ENCODE data around the gene DEPDC5.

Gene DEPDC5

DNA sequence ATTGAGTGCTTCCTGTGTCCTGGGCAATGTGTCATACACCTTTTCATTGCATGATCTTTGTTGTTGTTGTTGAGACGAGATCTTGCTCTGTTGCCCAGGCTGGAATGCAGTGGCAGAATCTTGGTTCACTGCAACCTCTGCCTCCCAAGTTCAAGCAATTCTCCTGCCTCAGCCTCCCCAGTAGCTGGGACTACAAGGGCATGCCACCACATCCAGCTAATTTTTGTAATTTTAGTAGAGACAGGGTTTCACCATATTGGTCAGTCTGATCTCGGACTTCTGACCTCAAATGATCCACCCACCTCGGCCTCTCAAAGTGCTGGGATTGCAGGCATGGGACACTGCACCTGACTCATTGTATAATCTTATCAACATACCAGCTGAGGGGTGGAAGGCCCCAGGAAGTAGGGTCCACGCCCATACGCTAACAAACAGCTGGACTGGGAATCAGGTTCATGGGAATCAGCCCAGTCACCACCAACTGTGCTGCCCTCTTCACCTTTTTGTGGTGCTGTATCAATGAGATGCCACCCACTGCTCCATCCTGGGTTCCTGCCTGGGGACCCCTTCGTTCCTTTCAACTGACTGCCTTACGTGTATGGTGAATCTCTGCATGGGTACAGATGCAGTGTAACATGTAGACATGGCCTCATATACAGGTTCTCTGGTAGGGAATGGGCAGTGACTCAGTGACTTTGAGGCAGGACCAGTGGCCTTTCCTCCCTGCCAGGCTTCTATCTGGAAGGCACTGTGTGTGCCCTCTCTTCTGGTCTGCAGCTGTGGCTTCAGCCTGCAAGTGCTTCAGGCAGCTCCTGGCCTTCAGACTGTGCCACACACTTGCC is 158.0 kb downstream of the DEPDC5 start:
- H3K9me3 ChIP-seq (ENCODE audit: control insufficient read depth, insufficient read depth, low read length): no peaks in the 10 kb centered on the region
- no peak overlapping the region for H3K27ac ChIP-seq (ENCODE audit: low read depth, low read length)
- no peaks in the 10 kb centered on the region for H3K4me1 ChIP-seq (ENCODE audit: control insufficient read depth, insufficient read depth, low read length)
- no peak overlapping the region for H3K4me3 ChIP-seq (ENCODE audit: low read depth, low read length)
- H3K27me3 ChIP-seq (ENCODE audit: control insufficient read depth, insufficient read depth, low read length): no peaks in the 10 kb centered on the region
- no peak overlapping the region for H3K9ac ChIP-seq (ENCODE audit: low read depth, low read length)
- no peaks in the 10 kb centered on the region for H3K36me3 ChIP-seq (ENCODE audit: control insufficient read depth, insufficient read depth, low read length)

DNA sequence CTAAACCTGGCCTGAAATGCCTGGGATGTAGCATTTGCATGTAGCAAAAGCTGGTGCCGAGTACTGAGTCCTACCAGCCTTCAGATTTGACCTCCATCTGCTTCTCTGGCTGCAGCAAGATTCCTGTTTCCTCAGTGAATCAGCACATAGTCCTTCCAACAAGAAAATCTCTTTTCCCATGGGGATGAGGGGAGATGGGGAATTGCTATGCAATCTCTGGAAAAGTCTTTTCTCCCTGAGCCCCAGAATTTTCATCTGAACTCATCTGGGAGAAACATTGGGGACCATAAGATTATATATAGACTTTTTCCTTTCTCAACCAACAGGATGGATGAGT is 158.6 kb downstream of the DEPDC5 start:
- Histone ChIP-seq H3K27ac (ENCODE audit: low read depth, low read length) (no peak overlapping the region), H3K36me3 (ENCODE audit: control insufficient read depth, insufficient read depth, low read length) (no peaks in the 10 kb centered on the region)

DNA sequence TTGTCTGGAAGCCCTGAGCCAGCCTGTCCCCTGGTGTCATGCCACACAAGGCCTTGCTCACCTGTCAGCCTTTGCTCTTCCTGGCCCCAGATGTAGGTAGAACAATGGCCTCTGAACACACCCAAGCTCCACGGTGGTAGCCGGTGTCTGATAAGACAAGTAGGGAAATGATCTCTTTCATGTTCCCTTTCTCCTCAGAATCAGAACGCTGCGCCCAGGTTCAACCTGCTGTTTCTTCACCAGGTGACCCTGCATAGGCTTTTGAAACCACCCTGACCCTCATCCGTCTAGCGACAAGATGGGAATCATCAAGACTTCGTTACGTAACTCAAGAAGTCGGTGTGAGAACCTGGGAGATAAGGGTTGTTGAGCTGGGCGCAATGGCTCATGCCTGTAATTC is 161.8 kb downstream of the DEPDC5 start:
- H3K4me3 ChIP-seq (ENCODE audit: low read depth, low read length): no peak overlapping the region
- no peaks in the 10 kb centered on the region for H3K36me3 ChIP-seq (ENCODE audit: control insufficient read depth, insufficient read depth, low read length)
- no peak overlapping the region for H3K9ac ChIP-seq (ENCODE audit: low read depth, low read length)
- no peak overlapping the region for H3K27ac ChIP-seq (ENCODE audit: low read depth, low read length)
- no peaks in the 10 kb centered on the region for H3K9me3 ChIP-seq (ENCODE audit: control insufficient read depth, insufficient read depth, low read length)
- H3K4me1 ChIP-seq (ENCODE audit: control insufficient read depth, insufficient read depth, low read length): no peaks in the 10 kb centered on the region
- no peaks in the 10 kb centered on the region for H3K27me3 ChIP-seq (ENCODE audit: control insufficient read depth, insufficient read depth, low read length)

More for the DNA sequence above, 158.6 kb downstream of the DEPDC5 start:
- Histone ChIP-seq H3K27me3 (ENCODE audit: control insufficient read depth, insufficient read depth, low read length) (no peaks in the 10 kb centered on the region), H3K9me3 (ENCODE audit: control insufficient read depth, insufficient read depth, low read length) (no peaks in the 10 kb centered on the region), H3K4me3 (ENCODE audit: low read depth, low read length) (no peak overlapping the region), H3K9ac (ENCODE audit: low read depth, low read length) (no peak overlapping the region), H3K4me1 (ENCODE audit: control insufficient read depth, insufficient read depth, low read length) (no peaks in the 10 kb centered on the region)

DNA sequence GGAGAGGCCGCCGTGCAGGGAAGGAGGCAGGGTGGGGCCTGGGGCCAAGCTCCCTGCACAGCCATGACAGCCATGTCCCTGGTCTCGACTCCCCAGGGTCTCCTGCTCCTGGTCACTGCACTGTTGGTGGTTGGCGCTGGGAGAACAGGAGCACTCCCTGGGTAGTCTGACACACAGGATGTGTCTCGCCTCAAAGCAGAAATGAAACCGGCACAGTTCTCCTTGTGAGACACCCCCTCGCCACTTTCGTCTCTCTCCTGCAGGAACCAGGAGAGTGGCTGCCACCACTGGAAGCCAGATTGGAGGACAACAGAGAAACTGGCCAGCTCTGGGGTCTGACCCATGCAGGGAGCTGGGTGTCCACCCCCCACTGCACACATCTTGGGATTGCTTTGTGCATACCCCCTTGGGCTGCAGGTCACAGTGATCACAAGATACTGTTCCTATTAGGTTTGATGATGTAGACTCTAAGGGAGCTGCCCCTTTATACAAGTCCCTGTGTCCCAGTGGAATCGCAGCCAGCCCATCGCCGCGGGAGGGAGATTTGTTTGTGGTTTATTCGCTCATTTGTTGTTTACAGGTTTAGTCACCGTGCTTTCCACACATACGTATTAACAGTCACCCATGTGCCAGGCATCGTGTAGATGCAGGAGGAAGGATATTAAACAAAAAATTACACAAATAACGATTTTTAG is 163.6 kb downstream of the DEPDC5 start:
- H3K27ac ChIP-seq (ENCODE audit: low read depth, low read length): no peak overlapping the region
- no peak overlapping the region for H3K4me3 ChIP-seq (ENCODE audit: low read depth, low read length)

DNA sequence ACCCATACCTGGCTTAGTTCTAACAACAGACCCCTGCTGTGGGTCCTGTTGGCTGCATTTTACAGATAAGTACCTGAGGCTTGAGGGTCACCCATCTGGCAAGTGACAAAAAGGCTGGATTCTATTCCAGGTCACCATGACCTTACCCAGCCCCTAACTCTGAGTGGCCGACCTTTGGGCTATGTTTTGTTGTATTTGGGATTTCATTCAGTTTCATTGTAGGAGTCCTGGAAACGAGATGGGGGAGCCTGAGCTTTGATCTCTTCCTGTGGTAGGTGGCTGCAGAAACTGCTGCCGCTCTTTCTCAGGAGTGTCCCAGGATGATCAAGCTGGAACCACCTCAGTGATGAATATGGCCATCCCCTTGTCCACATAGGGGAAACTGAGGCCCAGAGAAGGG is 165.9 kb downstream of the DEPDC5 start:
- no peaks in the 10 kb centered on the region for H3K36me3 ChIP-seq (ENCODE audit: control insufficient read depth, insufficient read depth, low read length)
- H3K4me1 ChIP-seq (ENCODE audit: control insufficient read depth, insufficient read depth, low read length): no peaks in the 10 kb centered on the region
- H3K9me3 ChIP-seq (ENCODE audit: control insufficient read depth, insufficient read depth, low read length): no peaks in the 10 kb centered on the region
- no peaks in the 10 kb centered on the region for H3K27me3 ChIP-seq (ENCODE audit: control insufficient read depth, insufficient read depth, low read length)
- H3K4me3 ChIP-seq (ENCODE audit: low read depth, low read length): no peak overlapping the region
- H3K27ac ChIP-seq (ENCODE audit: low read depth, low read length): no peak overlapping the region
- H3K9ac ChIP-seq (ENCODE audit: low read depth, low read length): no peak overlapping the region

More for the DNA sequence above, 163.6 kb downstream of the DEPDC5 start:
- H3K4me1 ChIP-seq (ENCODE audit: control insufficient read depth, insufficient read depth, low read length): no peaks in the 10 kb centered on the region
- H3K9me3 ChIP-seq (ENCODE audit: control insufficient read depth, insufficient read depth, low read length): no peaks in the 10 kb centered on the region
- H3K9ac ChIP-seq (ENCODE audit: low read depth, low read length): no peak overlapping the region
- H3K27me3 ChIP-seq (ENCODE audit: control insufficient read depth, insufficient read depth, low read length): no peaks in the 10 kb centered on the region
- H3K36me3 ChIP-seq (ENCODE audit: control insufficient read depth, insufficient read depth, low read length): no peaks in the 10 kb centered on the region

DNA sequence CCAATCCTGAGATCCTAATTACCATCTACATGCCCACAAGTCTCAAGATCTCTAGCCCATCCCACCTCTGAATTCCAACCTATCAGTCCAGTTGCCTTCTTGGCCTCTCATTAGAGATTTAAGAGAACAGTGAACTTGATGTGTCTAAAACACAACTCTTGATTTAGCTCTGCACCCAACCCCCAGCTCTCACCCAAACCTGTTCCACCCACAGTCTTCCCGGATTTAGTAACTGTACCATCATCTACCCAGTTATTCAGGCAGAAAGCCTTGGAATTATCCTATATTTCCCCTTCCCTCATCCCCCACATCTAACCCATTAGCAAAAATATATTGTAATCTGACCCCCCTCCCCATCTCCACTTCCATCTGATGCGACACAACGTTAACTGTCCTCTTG is 166.5 kb downstream of the DEPDC5 start:
- H3K9ac ChIP-seq (ENCODE audit: low read depth, low read length): no peak overlapping the region
- H3K4me1 ChIP-seq (ENCODE audit: control insufficient read depth, insufficient read depth, low read length): no peaks in the 10 kb centered on the region
- no peaks in the 10 kb centered on the region for H3K36me3 ChIP-seq (ENCODE audit: control insufficient read depth, insufficient read depth, low read length)
- no peak overlapping the region for H3K4me3 ChIP-seq (ENCODE audit: low read depth, low read length)
- H3K27ac ChIP-seq (ENCODE audit: low read depth, low read length): no peak overlapping the region
- H3K9me3 ChIP-seq (ENCODE audit: control insufficient read depth, insufficient read depth, low read length): no peaks in the 10 kb centered on the region
- H3K27me3 ChIP-seq (ENCODE audit: control insufficient read depth, insufficient read depth, low read length): no peaks in the 10 kb centered on the region

DNA sequence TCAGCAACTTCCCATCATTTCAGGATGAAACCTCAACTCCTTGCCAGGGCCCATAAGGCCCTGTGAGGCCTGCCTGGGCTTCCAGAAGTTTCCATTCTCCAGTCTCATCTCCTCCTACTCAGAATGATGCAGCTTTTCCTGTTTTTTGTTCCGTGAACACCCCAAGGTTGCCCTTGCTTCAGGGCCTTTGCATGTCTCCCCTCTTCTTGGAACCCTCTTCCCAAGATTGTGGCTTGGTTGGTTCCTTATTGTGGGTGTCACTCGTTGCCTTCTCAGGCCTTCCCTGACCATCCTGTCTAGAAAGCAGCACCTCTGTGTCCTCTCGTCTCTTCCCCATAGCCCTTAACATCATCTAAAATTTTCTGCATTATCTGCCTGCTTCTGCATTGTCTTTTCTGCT is 167.3 kb downstream of the DEPDC5 start:
- no peaks in the 10 kb centered on the region for H3K27me3 ChIP-seq (ENCODE audit: control insufficient read depth, insufficient read depth, low read length)
- H3K4me1 ChIP-seq (ENCODE audit: control insufficient read depth, insufficient read depth, low read length): no peaks in the 10 kb centered on the region
- H3K4me3 ChIP-seq (ENCODE audit: low read depth, low read length): no peak overlapping the region
- H3K27ac ChIP-seq (ENCODE audit: low read depth, low read length): no peak overlapping the region
- H3K9ac ChIP-seq (ENCODE audit: low read depth, low read length): no peak overlapping the region
- H3K9me3 ChIP-seq (ENCODE audit: control insufficient read depth, insufficient read depth, low read length): no peaks in the 10 kb centered on the region
- H3K36me3 ChIP-seq (ENCODE audit: control insufficient read depth, insufficient read depth, low read length): no peaks in the 10 kb centered on the region

DNA sequence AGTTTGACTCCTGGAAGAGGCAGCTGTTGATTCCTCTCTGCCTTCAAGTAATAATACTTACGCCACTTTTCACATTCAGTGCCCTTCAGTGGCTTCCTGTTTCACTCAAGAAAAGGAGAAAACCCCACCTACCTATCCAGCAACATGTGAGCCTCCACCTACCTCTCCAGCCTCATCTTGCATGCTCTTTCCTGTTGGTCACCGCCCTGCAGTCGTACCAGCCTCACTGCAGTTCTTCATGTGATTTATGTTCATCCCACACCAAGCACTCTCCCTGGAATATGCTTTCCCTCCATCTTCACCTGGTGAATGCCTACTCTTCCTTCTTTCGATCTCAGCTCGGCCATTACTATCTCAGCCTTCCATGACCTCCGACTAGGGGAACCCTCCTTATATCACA is 168.7 kb downstream of the DEPDC5 start:
- no peaks in the 10 kb centered on the region for H3K4me1 ChIP-seq (ENCODE audit: control insufficient read depth, insufficient read depth, low read length)
- no peaks in the 10 kb centered on the region for H3K9me3 ChIP-seq (ENCODE audit: control insufficient read depth, insufficient read depth, low read length)
- no peak overlapping the region for H3K27ac ChIP-seq (ENCODE audit: low read depth, low read length)
- H3K9ac ChIP-seq (ENCODE audit: low read depth, low read length): no peak overlapping the region
- H3K4me3 ChIP-seq (ENCODE audit: low read depth, low read length): no peak overlapping the region
- H3K27me3 ChIP-seq (ENCODE audit: control insufficient read depth, insufficient read depth, low read length): no peaks in the 10 kb centered on the region
- no peaks in the 10 kb centered on the region for H3K36me3 ChIP-seq (ENCODE audit: control insufficient read depth, insufficient read depth, low read length)

DNA sequence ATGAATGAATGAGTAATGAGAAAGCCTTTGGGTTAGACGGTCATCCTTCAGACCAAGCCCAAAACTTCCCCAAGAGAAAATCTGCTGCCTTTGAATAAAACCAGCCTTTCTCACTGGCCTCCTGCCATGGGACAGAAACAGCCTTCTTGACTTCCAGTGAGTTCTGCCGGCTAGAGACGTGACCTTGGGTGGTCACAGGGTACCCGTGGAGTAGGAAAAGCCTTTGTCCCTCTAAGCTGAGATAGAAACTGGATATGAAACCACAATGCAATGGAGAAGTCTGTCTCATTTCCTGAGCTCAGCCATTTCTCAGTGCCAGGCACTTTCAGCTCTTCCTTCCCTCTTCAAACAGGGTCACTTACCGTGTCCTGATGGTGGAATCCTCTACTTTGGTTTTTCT is 169.3 kb downstream of the DEPDC5 start:
- Histone ChIP-seq H3K4me3 (ENCODE audit: low read depth, low read length) (no peak overlapping the region), H3K27ac (ENCODE audit: low read depth, low read length) (no peak overlapping the region), H3K9ac (ENCODE audit: low read depth, low read length) (no peak overlapping the region), H3K9me3 (ENCODE audit: control insufficient read depth, insufficient read depth, low read length) (no peaks in the 10 kb centered on the region), H3K27me3 (ENCODE audit: control insufficient read depth, insufficient read depth, low read length) (no peaks in the 10 kb centered on the region), H3K4me1 (ENCODE audit: control insufficient read depth, insufficient read depth, low read length) (no peaks in the 10 kb centered on the region), H3K36me3 (ENCODE audit: control insufficient read depth, insufficient read depth, low read length) (no peaks in the 10 kb centered on the region)

DNA sequence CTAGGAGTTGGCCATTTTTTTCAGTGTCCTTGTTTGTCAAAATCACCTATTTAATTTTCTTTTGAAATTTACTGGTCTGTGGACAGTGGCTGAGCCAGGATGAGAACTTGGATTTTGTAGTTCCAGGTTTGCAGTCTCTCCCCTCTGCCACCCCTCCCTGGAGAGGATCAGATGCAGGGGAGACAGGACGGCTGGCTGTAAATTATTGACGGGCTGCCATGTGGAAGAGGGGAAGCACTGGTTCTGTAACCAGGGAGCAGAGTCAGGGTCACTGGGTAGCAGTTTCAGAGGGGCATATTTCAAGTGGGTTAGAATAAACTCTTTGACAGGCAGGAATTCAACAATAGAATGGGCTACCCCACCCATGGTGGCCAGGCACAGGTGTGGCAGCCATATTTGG is 169.9 kb downstream of the DEPDC5 start:
- Histone ChIP-seq H3K9me3 (ENCODE audit: control insufficient read depth, insufficient read depth, low read length) (no peaks in the 10 kb centered on the region), H3K27me3 (ENCODE audit: control insufficient read depth, insufficient read depth, low read length) (no peaks in the 10 kb centered on the region), H3K36me3 (ENCODE audit: control insufficient read depth, insufficient read depth, low read length) (no peaks in the 10 kb centered on the region), H3K4me1 (ENCODE audit: control insufficient read depth, insufficient read depth, low read length) (no peaks in the 10 kb centered on the region), H3K4me3 (ENCODE audit: low read depth, low read length) (no peak overlapping the region), H3K27ac (ENCODE audit: low read depth, low read length) (no peak overlapping the region), H3K9ac (ENCODE audit: low read depth, low read length) (no peak overlapping the region)

DNA sequence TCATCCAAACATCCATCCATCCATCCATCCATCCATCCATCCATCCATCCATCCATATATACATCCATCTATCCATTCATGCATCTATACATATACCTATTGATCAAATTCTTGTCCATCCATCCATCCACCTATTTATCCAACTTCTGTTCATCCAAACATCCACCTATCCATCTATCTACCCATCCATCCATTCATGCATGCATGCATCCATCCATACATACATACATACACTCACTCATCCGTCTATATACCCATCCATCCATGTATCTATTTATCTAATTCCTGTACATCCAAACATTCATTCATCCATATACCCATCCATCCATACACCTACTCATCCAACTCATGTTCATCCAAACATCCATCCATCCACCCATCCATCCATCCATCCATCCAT is 171.2 kb downstream of the DEPDC5 start:
- Histone ChIP-seq H3K9ac (ENCODE audit: low read depth, low read length) (no peak overlapping the region), H3K4me3 (ENCODE audit: low read depth, low read length) (no peak overlapping the region), H3K9me3 (ENCODE audit: control insufficient read depth, insufficient read depth, low read length) (no peaks in the 10 kb centered on the region), H3K36me3 (ENCODE audit: control insufficient read depth, insufficient read depth, low read length) (no peaks in the 10 kb centered on the region), H3K27ac (ENCODE audit: low read depth, low read length) (no peak overlapping the region), H3K4me1 (ENCODE audit: control insufficient read depth, insufficient read depth, low read length) (no peaks in the 10 kb centered on the region), H3K27me3 (ENCODE audit: control insufficient read depth, insufficient read depth, low read length) (no peaks in the 10 kb centered on the region)

All from HUES48 (cell line).